GM19372 (cell line): ENCODE data around the gene OR2M7.
A peak's percentile ranks its signal among the peaks of the same experiment; 100 is the strongest.
"Not testable (repeated sequence)": the region's sequence is repeated elsewhere in the genome, so short reads cannot be mapped to it uniquely, and the experiment has no call there.

Source experiments
- ATAC-seq: cut with Tn5 transposase; IDR thresholded peaks from one replicate; pipeline ENCODE4 v1.9.1; 2021; ENCODE audit warnings: mild to moderate bottlenecking, low read depth, moderate library complexity; ENCODE audit not compliant: unreplicated experiment

OR2M7 gene, protein sequence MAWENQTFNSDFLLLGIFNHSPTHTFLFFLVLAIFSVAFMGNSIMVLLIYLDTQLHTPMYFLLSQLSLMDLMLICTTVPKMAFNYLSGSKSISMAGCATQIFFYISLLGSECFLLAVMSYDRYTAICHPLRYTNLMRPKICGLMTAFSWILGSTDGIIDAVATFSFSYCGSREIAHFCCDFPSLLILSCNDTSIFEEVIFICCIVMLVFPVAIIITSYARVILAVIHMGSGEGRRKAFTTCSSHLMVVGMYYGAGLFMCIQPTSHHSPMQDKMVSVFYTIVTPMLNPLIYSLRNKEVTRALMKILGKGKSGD

DNA sequence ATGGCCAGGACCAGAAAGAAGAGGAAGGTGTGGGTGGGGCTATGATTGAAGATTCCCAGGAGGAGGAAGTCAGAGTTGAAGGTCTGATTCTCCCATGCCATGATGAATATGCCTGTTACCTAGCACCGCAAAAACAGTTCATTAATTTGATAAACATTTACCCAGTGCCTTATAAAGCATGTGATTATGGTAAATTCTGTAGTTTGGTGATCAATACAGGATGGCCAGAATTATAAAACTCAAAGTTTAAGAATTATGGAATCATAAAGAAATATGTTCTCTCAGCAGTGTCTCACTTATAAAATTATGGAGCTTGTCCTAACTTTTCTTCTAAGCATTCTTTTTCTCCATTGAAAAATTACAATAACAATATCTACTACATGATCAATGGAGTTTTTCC lies at the start of gene OR2M7:
Gene OR2M7, minus strand, starts transcription at position 101 of the 400 bp plus-strand sequence. Its CDS starts 0 bp downstream, at position 101.
- ATAC-seq, result no peak

DNA sequence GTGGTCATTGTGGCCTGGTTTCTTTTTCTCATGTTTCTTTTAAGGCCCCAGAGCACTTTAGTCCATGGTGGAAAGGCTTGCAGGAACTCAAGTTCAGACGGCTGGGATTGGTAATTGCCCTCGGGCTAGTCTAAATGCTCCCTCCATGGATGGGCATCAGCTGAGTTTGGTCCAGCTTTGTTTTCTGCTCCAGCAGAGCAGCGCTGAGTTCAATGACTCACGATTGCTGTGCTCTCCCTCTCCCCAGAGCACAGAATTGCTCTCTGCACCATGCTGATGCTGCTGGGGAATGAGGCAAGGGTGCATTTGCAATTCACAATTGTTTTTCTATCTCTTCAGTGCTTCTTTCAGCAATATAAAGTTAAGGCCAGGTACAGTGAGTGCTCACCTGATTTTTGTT lies 49.4 kb upstream of the OR2M7 start:
- no peak for ATAC-seq

DNA sequence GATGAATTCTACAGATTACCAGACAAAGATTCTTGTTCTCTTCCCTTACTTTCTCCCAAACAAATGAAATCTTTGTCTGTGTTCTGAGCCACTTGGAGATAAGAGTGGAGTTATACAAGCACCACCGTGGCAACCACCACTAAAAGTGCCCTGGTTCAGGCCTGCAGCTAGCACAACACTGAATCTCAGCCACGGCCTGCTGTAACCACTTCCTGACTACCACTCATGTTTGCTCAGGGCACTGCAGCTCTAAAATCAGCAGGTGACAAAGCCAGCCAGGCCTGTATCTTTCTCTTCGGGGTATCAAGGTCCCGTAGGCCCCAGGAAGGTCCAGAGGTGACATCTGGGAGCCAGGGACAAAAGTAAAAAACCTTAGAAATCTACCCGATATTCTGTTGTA lies 48.0 kb upstream of the OR2M7 start:
- peak; percentile 52 for ATAC-seq

DNA sequence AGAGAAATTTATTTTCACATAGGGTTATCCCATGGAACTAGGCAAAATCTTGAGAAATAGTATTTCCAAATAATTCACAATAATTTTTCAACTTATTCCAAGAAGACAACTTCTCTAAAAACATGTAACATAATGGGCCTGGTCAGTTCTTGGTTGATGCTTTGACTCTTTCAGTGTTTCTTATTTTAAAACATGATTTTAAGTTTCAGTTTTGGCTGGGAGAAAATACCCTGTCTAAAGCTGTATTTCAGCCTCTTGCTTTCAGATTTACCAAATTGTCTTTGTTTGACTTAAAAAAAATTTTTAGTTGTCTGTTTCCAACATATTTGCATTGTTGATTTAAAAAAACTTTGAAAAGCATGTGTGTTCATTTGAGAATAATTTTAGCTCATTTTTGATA lies 42.2 kb upstream of the OR2M7 start:
- ATAC-seq, result no peak

DNA sequence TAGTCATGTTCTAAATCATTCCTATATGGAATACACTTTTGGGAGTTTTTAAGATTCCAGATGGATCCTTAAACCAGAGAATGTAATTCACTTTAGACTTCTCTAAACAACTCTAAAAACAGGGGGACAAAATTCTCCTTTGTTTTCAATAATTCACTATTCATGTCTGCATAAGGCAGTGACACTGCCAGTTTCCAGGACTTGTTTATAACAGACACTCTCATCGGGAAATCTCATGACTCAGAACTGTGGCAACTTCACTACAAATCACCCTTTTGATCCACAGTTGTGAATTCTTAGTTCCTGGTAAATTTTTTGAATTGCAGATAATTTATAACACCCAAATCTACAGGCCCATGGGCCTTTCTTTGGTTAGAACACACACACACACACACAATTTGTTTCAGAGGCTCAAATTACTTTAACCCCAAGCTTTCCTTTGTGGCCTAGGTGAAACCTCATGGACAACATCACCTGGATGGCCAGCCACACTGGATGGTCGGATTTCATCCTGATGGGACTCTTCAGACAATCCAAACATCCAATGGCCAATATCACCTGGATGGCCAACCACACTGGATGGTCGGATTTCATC lies 36.9 kb upstream of the OR2M7 start, which contains the start of gene OR2T4:
Gene OR2T4, plus strand, starts transcription at position 545 of the 595 bp plus-strand sequence. Its CDS starts 0 bp downstream, at position 545.
- no peak for ATAC-seq

DNA sequence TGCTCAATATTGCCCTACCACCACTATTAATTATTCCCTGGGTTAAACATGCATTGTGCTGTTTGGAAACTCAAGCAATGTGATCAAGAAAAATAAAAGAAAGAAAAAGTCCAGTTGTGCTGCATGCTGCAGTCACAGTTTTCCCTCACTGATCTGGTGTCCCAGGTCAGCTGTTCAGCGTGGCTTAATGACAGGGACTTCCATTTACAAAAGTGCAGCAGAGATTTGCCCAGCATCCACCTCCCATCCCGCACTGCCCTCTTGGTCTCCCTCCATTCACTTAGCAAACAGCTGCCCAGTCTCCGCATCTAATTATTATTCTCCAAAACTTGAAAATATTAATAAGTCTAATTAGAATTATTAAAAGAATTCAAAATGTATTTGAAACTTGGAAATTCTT lies 35.0 kb upstream of the OR2M7 start:
- no peak for ATAC-seq

DNA sequence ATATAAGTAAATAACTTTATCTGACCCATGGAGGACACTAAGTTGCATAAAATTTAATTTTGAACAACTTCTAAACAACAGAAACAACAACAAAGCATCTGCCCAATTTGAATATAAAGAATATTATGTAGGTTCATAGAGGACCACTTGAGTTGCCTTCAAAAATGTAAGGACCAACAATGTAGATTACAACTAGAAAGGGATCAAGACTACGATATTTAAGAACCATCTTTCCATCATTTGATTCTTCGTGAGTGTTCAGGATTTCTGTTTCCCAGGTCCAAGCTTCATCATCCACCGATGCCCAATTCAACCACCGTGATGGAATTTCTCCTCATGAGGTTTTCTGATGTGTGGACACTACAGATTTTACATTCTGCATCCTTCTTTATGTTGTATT lies 24.1 kb upstream of the OR2M7 start, which contains the start of gene OR14C36:
Gene OR14C36, plus strand, starts transcription at position 301 of the 400 bp plus-strand sequence. Its CDS starts 0 bp downstream, at position 301.
- no peak for ATAC-seq

DNA sequence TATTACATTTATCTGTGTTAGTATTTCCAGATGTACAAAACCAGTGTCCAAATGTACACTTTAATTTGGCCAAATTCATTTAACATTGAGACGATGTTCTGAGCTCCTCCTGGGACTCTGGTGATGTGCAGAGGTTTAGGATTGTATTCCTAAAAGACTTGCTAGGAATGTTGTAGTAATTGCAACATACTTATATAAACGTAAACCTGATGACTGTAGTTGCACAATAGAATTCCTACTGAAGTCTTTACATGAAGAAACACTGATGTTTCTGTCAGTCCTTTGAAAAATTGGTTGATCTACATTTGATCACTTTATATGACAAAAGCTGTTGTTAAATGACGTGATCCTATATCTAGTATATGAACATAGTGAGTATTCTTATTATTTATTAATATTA lies 19.1 kb upstream of the OR2M7 start:
- ATAC-seq, result no peak

DNA sequence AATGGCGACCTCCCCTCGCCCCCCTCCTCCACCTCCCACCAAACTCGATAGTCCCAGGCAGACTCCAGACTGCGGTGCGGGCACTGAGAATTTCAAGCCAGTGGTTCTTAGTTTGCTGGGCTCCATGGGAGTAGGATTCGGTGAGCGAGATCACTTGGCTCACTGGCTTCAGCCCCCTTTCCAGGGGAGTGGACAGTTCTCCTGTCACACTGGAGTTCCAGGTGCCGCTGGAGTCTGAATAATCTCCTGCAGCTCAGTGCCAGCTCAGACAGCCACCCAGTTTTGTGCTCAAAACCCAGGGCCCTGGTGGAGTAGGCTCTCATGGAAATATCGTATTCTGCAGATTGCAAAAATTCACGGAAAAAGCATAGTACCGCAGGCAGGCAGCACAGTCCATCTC lies 7.6 kb downstream of the OR2M7 start:
- no peak for ATAC-seq

DNA sequence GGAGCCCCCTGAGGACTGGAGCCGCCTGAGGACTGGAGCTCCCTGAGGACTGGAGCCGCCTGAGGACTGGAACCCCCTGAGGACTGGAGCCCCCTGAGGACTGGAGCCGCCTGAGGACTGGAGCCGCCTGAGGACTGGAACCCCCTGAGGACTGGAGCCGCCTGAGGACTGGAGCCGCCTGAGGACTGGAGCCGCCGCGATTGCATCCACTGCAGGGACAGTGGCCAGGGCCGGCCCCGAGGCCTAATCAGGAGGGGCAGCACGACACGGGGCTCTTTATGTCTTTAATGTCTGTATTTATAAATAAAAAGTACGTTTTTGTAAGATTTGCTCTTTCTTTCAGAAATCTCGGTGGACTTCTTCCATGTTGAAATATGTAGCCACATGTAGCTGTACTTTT lies 17.6 kb downstream of the OR2M7 start:
- not testable (repeated sequence) for ATAC-seq

DNA sequence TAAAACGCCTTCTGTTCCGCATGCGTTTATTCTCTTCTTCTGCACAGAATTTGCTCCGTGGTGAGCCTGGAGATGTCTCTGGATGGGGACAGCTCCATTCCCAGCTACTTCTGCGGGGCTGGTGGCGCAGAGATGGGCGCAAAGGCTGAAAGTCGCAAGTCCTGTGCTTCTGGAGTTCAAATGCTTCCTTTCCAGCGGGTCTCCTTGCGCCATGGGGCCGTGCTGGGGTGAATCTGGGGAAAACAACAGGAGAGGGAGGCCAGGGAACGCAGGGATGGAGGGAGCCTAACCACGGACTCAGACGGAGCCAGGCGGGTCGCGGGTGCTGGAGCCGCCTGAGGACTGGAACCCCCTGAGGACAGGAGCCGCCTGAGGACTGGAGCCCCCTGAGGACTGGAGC lies 18.3 kb downstream of the OR2M7 start:
- ATAC-seq, result no peak

DNA sequence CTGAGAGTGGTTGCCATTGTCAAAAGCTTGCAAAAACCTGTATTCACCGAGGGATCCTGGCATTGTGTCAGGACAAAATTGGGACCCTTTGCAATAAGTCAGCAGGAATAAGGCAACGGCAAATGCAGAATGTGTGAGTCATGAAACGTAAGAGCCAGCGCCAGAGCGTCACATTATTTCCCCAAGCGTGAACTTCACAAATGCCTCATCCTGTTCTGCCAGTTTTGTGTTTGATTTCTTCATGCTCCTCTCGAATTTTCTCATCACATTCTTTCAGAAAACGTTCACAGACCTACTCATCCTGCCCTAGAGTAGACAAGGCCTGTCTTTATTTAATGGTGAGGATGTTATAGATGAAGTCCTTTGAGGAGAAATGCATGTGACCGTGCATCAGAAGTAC lies 18.7 kb downstream of the OR2M7 start:
- ATAC-seq, result not testable (repeated sequence)

DNA sequence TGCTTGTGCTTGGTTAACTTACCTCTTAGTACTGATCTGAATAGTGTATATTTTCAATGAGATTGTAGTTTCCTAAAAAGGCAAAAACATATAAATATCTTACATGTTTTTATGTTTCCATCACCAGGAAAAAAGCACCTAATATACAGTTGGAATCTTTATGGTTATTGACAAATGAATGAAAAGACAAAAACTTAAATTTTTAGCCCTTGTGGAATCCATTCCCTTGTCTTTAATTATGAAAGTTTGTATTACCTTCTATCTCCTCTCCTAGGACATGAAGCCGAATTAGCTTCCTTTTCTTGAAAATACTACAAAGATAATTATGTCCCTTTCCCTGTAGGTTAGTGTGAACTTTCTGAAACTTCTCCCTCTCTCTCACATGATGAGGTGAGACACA lies 21.0 kb downstream of the OR2M7 start, which contains the start of gene OR2T12:
Gene OR2T12, minus strand, starts transcription at position 101 of the 400 bp plus-strand sequence. CDS start 7,846 bp downstream, outside the sequence.
- ATAC-seq, result no peak

DNA sequence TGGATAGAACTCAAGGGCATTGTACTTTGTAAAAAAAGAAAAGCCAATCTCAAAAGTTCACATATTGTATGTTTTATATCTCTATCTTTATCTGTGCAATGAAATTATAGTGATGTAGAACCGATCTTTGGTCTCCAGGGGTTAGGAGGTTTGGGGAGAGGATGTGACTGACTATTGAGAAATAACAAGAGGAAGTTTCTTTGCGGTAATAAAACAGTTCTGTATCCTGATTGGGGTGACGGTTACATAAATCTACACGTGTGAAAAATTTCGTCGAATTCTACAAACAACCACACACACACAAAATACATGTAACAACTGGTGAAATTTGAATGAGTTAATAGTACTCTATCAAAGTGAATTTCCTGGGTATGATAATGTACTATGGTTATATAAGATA lies 36.0 kb downstream of the OR2M7 start:
- ATAC-seq, result no peak

DNA sequence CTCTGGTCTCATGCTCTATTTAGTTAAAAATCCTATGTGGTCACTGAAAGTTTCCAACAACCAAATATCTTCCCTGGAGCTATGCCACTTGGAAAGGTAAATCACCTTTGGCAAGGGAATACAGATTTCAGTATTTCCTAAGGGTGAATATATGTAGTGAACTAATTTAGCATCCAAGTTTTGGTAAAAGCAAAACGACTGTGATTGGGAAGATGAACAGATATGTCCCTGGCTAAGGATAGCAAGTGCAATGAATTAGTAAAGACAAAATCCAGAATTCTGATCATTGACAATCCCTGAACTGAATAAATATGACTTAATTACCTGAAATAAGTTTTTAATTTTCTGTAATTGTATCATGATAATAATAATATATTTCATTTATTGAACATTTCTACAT lies 46.5 kb downstream of the OR2M7 start, which contains the start of gene OR2T33:
Gene OR2T33, minus strand, starts transcription at position 101 of the 400 bp plus-strand sequence. CDS start 4,162 bp downstream, outside the sequence.
- ATAC-seq, result no peak
